Endothelial cell of umbilical vein (primary cell): ENCODE measurements around the gene GIMAP7. TPM values are rescaled to one million over a fixed set of nuclear protein-coding genes. Genes with fewer than 3 reads are reported as not detected.

ENCODE experiments used
- BruUV-seq: library from RNA; stranded (reverse); fragments of 400-500 nt; replicated peaks from 2 replicates; lab custom pipeline; 2021; lab: Mats Ljungman, UMichigan
- CTCF ChIA-PET: fragments of 300-600, 350-600 bp; sonication (Branson Sonifier 250); formaldehyde crosslinking; loops from one replicate; lab custom pipeline; 2021; ENCODE audit warnings: antibody characterized with exemption, inconsistent platforms; lab: Charles Lee
- POLR2A ChIA-PET: fragments of 300-600, 350-600 bp; sonication (Branson Sonifier 250); formaldehyde crosslinking; loops from one replicate; lab custom pipeline; 2021; ENCODE audit warnings: antibody characterized with exemption, inconsistent platforms; lab: Charles Lee
- DNase-seq: peaks from one replicate; pipeline ENCODE4 v3.0.0-alpha.2; 2011; ENCODE audit warnings: low read depth, low spot score
- FAIRE-seq: peaks from 2 replicates; lab custom pipeline; 2011; peaks lifted over from hg19 to GRCh38; lab: Jason Lieb, UNC
- H2AFZ ChIP-seq: 2 replicates; pipeline ENCODE4 v1.6.0; 2012; ENCODE audit warnings: low read depth, low read length, control low read depth, inconsistent platforms
- H3K27ac ChIP-seq: 2 replicates; pipeline ENCODE4 v1.5.1; 2011; ENCODE audit warnings: low read depth, mild to moderate bottlenecking, control low read depth, low read length, moderate library complexity; ENCODE audit not compliant: insufficient read depth
- H3K27me3 ChIP-seq, 2 experiments: 2 replicates each; pipeline versions ENCODE4 v1.6.0 to v1.6.1; 2011; ENCODE audit warnings: low read length in 2 of 2, mixed read lengths in 1 of 2; ENCODE audit not compliant: control insufficient read depth in 2 of 2, insufficient read depth in 2 of 2
- H3K36me3 ChIP-seq, 2 experiments: 2 replicates in 1 of 2; 3 replicates in 1 of 2; pipeline ENCODE4 v1.5.1; 2011; ENCODE audit warnings: low read length in 2 of 2, mild to moderate bottlenecking in 1 of 2, moderate library complexity in 1 of 2; ENCODE audit not compliant: control insufficient read depth in 2 of 2, insufficient read depth in 2 of 2; ENCODE audit errors: extremely low read depth in 1 of 2
- H3K4me1 ChIP-seq: 3 replicates; pipeline ENCODE4 v1.5.1; 2011; ENCODE audit warnings: mild to moderate bottlenecking, low read length; ENCODE audit not compliant: control insufficient read depth, insufficient read depth; ENCODE audit errors: extremely low read depth
- H3K4me2 ChIP-seq: 2 replicates; pipeline ENCODE4 v1.6.1; 2011; ENCODE audit warnings: low read length, control low read depth, mixed read lengths; ENCODE audit not compliant: insufficient read depth
- H3K4me3 ChIP-seq, 3 experiments: fragments of 200-600 bp in 1 of 3; sonication (generic), shearing (Covaris generic) in 1 of 3; replicated peaks in 1 of 3; 2 replicates each; pipeline ENCODE4 v1.5.1; 2011 to 2016; ENCODE audit warnings: control low read depth in 3 of 3, low read length in 3 of 3, mild to moderate bottlenecking in 2 of 3, inconsistent platforms in 1 of 3, low read depth in 1 of 3, moderate library complexity in 1 of 3; ENCODE audit not compliant: insufficient read depth in 1 of 3
- H3K79me2 ChIP-seq: 2 replicates; pipeline ENCODE4 v1.6.0; 2012; ENCODE audit warnings: low read length, inconsistent platforms; ENCODE audit not compliant: control insufficient read depth, insufficient read depth
- H3K9ac ChIP-seq: replicated peaks from 2 replicates; pipeline ENCODE3; 2011; ENCODE audit warnings: low read length, control low read depth; ENCODE audit not compliant: insufficient read depth; ENCODE audit errors: extremely low read depth
- H3K9me1 ChIP-seq: replicated peaks from 3 replicates; pipeline ENCODE4 v1.6.0; 2011; ENCODE audit warnings: mild to moderate bottlenecking, low read length; ENCODE audit not compliant: control insufficient read depth, insufficient read depth; ENCODE audit errors: extremely low read depth
- H3K9me3 ChIP-seq: replicated peaks from 2 replicates; pipeline ENCODE4 v1.5.1; 2012; ENCODE audit warnings: low read length, inconsistent platforms; ENCODE audit not compliant: control insufficient read depth, insufficient read depth
- H4K20me1 ChIP-seq: replicated peaks from 2 replicates; pipeline ENCODE3; 2011; ENCODE audit warnings: mild to moderate bottlenecking, low read length; ENCODE audit not compliant: control insufficient read depth, insufficient read depth; ENCODE audit errors: extremely low read depth
- EZH2 ChIP-seq: IDR thresholded peaks from 2 replicates; pipeline ENCODE4 v1.6.1; 2012; ENCODE audit warnings: borderline replicate concordance, low read depth, mild to moderate bottlenecking, moderate library complexity, low read length, inconsistent platforms; ENCODE audit not compliant: severe bottlenecking
- FOS ChIP-seq: IDR thresholded peaks from 2 replicates; pipeline ENCODE4 v1.6.1; 2011; ENCODE audit warnings: mild to moderate bottlenecking, low read length, moderate library complexity, borderline replicate concordance; ENCODE audit not compliant: insufficient read depth
- GATA2 ChIP-seq: IDR thresholded peaks from 2 replicates; pipeline ENCODE4 v1.7.0; 2011; ENCODE audit warnings: low read depth, mild to moderate bottlenecking, moderate library complexity, mixed read lengths, low read length; ENCODE audit not compliant: insufficient read length, insufficient read depth
- JUN ChIP-seq: IDR thresholded peaks from 2 replicates; pipeline ENCODE4 v1.6.1; 2011; ENCODE audit warnings: borderline replicate concordance, low read depth; ENCODE audit not compliant: insufficient read length, insufficient read depth
- POLR2AphosphoS5 ChIP-seq: IDR thresholded peaks from 2 replicates; pipeline ENCODE4 v1.6.1; 2012; ENCODE audit warnings: low read depth, mild to moderate bottlenecking, control low read depth, low read length, moderate library complexity; ENCODE audit not compliant: insufficient read depth
- dilution Hi-C: fragments of 300-500 bp; cut with MboI; formaldehyde crosslinking; loops from one replicate; pipeline ENCODE4 v1.15.0; 2019; ENCODE audit warnings: low sequenced_read_pairs; ENCODE audit not compliant: extremely low pct_ligation_motif_present
- intact Hi-C: fragments of 100-400 bp; cut with micrococcal nuclease; formaldehyde crosslinking; loops from one replicate; pipeline ENCODE4 v1.10.0; 2022
- polyA plus RNA-seq, 4 experiments: library from polyadenylated mRNA; depleted of rRNA in 3 of 4; stranded (reverse) in 3 of 4; unstranded in 1 of 4; fragments of >200 nt; gene quantifications; 2 replicates each; pipeline versions ENCODE4 v1.2.1 to v1.2.3, GENCODE V29; 2011 to 2012; ENCODE audit warnings: missing spikeins in 1 of 4
- total RNA-seq: library from RNA; stranded (reverse); gene quantifications from 2 replicates; pipeline ENCODE4 v1.2.3, GENCODE V29; 2021
- TF ChIP-seq, protein P1 (sequence below), 2 donors: IDR thresholded peaks; 1 replicate in 1 of 2; 2 replicates in 1 of 2; pipeline ENCODE4 v1.5.1; 2011; ENCODE audit warnings: low read length in 2 of 2, mild to moderate bottlenecking in 2 of 2, moderate library complexity in 2 of 2, control low read depth in 1 of 2, inconsistent platforms in 1 of 2, low read depth in 1 of 2; ENCODE audit not compliant: insufficient read depth in 1 of 2; ENCODE audit errors: extremely low read depth in 1 of 2

GIMAP7 gene
- total and polyA plus RNA-seq, 2 donors (not counting 3 experiments of a cell fraction or from before 2014, with no cell fraction given) = 42.4 to 43.4 TPM

DNA sequence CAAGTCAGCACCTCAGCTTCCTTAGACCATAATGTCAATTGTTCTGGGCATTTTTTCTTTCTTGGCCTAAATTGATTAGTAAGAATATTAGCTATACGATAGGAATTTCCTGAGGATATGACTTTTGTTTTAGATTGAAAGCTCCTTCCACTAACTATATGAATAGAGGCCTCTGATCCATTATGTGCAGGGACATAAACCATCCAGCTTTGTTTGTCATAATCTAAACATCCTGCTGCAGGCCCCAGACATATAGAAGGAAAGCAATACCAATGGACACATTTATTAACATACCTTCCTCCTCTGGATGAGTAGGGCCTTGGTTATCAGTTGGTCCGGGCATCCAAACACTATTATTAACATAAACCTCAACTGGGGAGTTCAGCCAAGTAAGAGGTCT lies 48.2 kb downstream of the GIMAP7 start:
- dilution Hi-C loops = no loop called here

More for the DNA sequence above, 48.2 kb downstream of the GIMAP7 start:
- TF ChIP-seq, protein P1, sequence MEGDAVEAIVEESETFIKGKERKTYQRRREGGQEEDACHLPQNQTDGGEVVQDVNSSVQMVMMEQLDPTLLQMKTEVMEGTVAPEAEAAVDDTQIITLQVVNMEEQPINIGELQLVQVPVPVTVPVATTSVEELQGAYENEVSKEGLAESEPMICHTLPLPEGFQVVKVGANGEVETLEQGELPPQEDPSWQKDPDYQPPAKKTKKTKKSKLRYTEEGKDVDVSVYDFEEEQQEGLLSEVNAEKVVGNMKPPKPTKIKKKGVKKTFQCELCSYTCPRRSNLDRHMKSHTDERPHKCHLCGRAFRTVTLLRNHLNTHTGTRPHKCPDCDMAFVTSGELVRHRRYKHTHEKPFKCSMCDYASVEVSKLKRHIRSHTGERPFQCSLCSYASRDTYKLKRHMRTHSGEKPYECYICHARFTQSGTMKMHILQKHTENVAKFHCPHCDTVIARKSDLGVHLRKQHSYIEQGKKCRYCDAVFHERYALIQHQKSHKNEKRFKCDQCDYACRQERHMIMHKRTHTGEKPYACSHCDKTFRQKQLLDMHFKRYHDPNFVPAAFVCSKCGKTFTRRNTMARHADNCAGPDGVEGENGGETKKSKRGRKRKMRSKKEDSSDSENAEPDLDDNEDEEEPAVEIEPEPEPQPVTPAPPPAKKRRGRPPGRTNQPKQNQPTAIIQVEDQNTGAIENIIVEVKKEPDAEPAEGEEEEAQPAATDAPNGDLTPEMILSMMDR (IDR thresholded peaks at IDR 0.05; ENCODE audit: extremely low read depth in 1 of 2, insufficient read depth in 1 of 2, low read depth in 1 of 2, low read length in 2 of 2) = no peak
- TF ChIP-seq JUN = peak; percentile 80
- peak; percentile 85 for TF ChIP-seq FOS
- peak; percentile 63 for TF ChIP-seq POLR2AphosphoS5
- TF ChIP-seq EZH2 = no peak
- peak; percentile 80 for TF ChIP-seq GATA2
- peaks cover 4% of the 10 kb centered on the region for H3K9me3 ChIP-seq
- no TSS peak for BruUV-seq
- no peaks in the 10 kb centered on the region for H3K9me1 ChIP-seq
- H3K4me2 ChIP-seq = peak overlapping the region; percentile 37
- peak; percentile 68 for DNase-seq
- H3K4me1 ChIP-seq = peaks cover 37% of the 10 kb centered on the region
- peak overlapping the region; percentile 68 for H3K27ac ChIP-seq
- peaks cover 8% of the 10 kb centered on the region for H3K79me2 ChIP-seq
- H3K36me3 ChIP-seq = no peaks in the 10 kb centered on the region
- no peaks in the 10 kb centered on the region for H3K27me3 ChIP-seq
- H3K4me3 ChIP-seq = no peak overlapping the region
- H3K9ac ChIP-seq = peak overlapping the region; percentile 25
- CTCF ChIA-PET = interaction anchor here (1.0 to 2.0 kb wide), 7 partner anchors 10 to 216 kb away, joined by 3 to 8 read pairs (median 4); no protein-coding TSS in a partner anchor
- no peaks in the 10 kb centered on the region for H4K20me1 ChIP-seq
- intact Hi-C loops = loop anchor here (1.0 to 10.0 kb wide), 9 partner anchors 23 to 422 kb away; partner anchors contain the start of genes GIMAP8 and ZNF775
- no peak overlapping the region for H2AFZ ChIP-seq
- POLR2A ChIA-PET = interaction anchor here (0.9 to 1.0 kb wide), 2 partner anchors 67 to 112 kb away, joined by 3 read pairs; no protein-coding TSS in a partner anchor
- FAIRE-seq = peak; percentile 90
